SKM-1 (cell line): ENCODE results near the gene COG6.

Experiments
- DNase-seq: peaks from one replicate; lab custom pipeline; 2025; ENCODE audit not compliant: unreplicated experiment; lab: John Stamatoyannopoulos, UW

COG6 gene

DNA sequence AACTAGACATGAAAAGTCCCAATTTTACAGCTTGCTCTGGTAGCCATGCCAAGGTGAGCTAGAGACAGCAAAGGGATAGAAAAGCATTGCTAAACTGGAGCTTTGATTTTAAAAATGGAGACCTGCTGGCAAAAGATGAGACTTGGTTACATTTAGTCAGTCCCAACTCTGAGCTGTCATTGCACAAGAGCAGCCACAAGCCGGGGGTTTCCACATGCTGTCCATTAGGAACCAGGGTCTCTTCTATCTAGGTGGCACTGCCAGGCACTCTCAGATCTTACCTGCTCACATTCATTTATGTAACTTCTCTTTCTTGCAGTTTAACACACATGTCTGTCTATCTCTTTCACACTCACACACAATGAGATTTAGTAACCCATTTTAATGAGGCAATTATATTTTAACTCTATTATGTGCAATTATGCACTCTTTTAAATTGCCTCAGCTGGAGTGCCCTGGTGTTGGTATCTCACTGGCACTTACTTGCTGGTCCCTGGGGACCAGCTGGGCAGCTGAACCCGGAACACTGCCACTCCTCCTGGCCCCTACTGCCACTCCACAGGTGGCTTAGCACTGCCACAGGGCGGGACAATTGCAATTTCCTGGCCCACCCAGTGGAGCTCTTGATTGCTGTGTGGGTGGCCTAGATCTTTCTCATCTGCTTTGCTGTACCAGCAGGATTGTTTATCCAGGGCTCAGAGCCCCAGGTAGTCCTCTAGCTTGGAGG lies 112.5 kb downstream of the COG6 start:
- no peak for DNase-seq

DNA sequence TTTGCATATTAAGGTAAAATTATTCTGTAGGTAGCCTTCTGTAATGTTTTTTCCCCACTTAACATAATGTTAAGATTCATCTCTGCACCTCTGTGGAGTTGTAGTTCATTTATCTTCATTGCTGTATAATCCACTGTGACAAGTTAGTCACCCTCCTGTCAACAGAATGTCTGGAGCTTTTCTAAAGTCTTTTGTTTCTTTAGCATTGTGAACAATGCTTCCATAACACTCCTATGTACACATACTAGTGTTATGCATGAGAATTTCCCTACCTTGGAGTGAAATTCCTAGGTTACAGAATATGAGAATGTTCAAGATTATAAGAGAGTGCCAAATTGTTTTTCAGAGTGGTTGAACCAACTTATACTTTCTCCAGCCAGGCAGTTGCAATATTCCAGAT lies 113.5 kb downstream of the COG6 start:
- no peak for DNase-seq

DNA sequence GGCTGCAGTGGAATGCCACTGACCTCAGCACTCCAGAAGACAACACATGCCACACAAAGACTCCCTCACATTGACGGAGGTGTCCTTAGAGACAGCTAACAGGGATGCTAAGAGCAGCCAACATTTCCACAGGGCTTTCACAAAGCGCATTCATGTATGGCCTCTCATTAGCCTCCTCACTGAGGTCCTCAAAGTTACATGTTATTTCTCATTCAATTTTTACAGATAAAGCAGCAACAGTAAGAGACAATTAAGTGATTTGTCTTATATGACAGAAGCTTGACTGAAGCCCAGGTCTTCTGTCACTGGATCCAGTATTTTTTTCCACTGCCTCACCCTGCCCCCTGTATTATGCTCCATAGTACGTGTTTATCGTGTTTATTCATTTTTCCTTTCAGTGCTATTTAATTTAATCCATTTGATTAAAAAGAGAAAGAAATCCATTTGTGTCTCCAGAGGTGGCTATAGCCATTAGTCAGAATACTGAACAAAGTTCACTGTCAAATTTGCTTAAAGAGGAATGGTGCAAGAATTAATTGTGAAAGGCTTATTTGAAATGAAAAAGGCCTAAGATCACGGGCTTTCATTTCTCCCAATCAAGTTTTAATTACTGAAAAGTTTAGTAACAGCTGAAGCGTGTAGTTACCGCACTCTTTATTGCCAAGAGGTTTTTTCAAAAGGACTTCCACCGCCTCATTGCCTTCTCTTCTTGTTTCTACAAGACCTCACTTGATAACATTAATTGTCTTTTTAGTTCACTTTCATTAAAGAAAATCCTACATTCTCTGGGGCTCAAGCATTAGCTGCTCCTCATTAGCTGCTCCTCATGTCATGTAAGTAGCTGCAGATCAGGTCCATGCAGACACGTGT lies 115.0 kb downstream of the COG6 start:
- no peak for DNase-seq

DNA sequence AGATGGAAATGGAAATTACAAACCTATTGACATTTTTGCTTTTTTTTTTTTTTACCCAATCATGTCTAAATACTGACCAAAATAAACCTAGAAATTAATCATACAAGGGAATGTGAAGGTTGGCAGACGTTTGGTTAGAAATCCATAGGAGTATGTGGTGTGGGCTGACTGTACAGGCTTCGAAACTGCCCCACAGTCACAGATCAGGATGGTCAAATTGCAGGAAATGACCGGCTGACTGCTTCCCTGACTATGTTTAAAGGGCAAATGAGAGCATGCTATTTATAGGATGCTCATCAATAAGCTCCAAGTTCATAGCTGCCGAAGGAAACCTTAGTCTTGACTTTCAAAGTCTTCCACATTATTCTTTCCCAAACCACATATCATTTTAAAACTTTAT lies 118.4 kb downstream of the COG6 start:
- DNase-seq = no peak

DNA sequence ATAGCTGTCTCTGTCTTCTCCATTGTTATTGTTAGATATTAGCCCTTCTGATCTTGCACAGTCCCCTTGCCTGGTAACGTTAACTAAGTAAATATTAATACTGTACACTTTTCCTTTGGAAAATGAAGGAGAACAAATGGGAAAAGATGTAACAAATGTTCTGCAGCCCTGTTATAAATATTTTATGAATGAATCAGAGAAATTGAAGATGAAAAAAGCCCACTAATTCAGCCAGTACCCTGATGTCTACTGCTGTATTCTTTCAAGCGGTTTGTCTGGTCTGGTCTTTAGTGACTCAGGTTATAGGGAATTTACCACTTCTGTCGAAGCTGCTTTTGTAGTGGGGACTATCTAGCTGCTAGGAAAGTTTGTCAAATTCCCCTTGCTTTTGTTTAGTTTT lies 121.0 kb downstream of the COG6 start:
- DNase-seq = no peak

DNA sequence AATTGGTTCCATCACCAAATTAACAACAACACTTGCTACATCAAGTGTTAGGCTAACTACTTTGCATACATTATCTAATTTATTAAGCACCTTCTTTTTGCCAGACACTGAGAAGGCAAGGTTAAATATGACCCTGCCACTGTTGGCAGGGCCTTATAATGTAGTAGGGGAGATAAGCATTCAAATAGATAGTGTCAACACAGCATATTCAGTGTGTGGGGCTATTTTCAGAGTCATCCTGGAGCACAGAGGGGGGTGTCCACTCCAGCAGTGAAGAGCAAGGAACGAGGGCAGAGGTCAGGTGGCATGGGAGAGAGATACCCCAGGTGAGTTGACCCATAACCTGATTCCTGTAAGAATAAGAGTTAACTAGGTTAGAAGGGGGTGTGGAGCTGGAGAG lies 121.6 kb downstream of the COG6 start:
- no peak for DNase-seq

DNA sequence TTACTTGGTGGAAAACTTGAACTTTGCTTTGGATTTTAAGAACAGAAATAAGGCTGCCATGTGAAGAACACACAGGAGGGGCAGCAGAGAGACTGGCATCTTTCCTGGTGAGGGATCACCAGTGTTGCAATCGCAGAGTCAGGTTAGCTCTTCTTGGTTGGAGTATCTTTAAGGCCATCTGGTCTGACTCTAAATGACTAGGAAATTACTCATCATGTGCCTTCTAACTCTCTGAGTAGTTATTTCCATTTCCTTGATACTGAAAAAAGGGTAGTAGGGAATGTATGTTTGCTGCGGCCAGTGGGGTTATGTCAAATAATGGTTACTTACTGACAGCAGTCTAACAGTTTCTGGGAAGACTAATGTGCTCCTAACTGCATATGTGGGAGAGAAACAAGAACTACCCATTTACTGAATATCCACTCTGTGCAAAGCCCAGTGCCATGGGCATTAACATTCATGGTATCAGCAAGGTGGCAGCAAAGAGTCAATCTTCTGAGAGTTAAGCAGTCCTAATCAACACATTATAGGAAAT lies 122.1 kb downstream of the COG6 start:
- DNase-seq = peak; percentile 1

DNA sequence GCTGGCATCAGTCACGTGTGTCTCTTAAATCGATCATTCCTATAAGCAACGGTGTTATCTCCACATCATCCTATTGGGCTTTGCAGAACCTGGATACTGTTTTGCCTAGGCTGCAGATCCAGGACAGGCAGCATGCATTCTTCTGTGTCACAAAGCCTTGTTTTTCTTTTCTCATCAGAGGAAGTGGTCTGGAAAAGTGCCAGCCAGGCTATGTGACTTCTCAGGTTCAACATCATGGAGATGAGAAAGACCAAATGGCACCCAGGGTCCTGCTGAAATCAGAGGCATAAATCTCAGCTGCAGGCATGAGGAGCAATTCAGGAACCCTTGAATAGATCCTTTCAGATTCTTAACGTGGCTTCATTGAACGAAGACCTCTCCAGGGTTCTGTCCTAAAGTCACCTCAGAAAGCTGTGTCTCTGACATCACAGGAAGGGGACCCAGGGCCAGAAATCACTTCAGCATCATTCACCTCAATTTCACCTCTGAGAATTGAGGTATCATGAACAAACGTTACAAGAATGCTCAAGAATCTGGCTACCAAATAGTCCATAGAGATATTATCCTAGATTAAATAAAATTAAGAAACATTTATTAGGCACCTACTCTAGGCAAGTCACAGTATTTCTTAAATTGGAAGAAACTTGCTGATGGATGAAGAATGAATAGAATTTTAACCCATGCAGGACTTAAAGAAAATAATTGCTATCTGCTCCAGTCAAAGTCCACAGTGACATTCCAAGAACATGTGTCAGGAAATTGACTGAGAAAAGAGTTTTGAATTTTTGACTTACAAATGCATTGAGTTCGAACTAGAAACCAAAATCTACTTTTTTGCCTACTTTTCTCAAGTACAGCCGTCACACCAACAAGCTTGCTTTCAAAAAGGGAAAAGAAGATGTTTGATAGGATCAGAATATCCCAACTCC lies 124.1 kb downstream of the COG6 start:
- no peak for DNase-seq

DNA sequence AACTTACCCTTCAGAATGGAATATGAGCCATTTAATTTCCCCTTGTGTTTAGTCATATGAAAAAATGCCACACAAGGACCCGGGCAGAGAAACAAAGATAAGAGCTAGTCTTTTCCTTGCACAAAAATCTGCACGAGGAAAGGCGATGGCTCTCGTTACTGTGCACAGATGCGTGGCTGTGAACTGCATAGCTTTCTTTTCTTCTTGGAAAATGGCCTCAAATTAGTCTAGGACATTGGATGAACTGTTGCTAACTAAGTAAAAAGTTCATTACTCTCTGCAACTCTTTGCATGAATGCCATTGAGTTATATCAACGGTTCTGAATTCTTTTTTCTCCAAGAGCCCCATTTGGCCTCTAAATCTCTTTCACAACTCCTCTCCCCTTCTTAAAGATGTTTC lies 125.2 kb downstream of the COG6 start:
- no peak for DNase-seq

DNA sequence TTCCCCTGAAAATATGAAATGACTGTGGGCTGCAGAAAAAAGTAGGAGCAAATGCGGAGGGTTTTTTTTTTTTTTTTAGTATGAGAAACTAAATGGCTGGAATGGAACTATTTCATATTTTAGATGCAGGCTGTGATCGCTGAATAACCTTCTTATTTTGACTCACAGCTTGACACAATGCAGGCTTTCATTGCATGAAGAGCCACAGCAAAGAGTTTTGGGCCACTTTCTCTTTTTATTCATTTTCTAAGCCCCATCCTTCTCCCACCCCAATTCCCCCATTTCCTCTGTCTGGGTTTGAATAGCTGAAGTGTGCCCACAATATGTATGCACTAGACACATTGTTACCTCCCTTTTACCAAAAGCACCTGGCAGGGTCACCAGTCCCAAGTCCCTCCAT lies 125.9 kb downstream of the COG6 start:
- DNase-seq = no peak

DNA sequence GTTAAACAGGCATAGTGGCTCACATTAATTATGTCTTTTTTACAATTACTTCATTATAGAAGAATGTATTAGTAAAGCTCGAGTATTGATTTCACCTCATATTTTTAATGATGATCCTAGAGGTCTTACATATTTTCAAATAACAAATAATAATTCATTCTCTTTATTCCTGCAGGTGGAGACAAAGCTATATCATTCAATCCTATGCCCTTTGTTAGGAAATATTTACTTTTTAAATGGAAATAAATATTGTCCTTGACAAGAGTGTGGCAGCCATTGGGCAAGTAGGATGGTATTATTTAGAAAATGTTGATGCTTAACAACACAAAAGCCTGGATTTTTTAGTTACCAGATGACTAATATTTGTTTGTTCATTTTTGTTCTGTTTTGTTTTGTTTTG lies 127.6 kb downstream of the COG6 start:
- no peak for DNase-seq

DNA sequence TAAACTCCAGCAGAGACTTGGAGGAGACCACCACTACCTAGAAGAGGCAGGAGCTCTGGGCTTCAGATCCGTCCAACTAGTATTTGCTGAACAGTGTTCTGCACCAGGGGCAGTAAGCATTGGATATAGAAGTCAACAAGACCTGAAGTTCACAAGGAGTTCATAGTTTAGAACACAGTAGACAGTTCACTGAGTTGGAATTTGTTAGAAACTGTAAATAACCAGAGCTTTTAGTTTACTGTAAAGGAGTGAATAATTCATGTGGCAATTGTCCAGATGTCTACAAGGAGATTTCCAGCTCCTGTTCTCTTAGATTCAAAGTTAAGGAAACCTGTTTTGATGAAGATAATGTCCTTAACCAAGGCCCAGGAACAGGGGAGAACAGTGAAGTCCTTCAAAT lies 128.9 kb downstream of the COG6 start:
- DNase-seq = no peak

DNA sequence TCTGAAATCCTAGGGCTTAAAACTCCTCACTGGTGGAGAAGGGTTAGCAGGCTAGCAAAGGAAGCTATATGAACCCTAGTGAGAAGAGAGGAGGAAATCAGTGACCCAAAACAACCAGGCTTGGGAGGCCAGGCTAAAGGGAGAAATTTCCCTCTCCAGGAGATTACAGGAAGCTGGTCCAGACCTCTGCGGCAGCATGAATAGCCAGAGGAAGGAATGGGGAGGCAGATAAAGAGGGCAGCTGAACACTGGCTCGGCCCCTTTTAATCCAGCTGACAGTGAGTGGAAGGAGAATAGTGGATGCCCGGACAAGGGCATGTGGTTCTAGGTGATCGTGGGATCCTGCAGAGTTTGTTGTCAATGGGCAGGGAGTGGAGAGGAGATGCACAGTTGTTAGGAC lies 130.6 kb downstream of the COG6 start:
- DNase-seq = no peak

DNA sequence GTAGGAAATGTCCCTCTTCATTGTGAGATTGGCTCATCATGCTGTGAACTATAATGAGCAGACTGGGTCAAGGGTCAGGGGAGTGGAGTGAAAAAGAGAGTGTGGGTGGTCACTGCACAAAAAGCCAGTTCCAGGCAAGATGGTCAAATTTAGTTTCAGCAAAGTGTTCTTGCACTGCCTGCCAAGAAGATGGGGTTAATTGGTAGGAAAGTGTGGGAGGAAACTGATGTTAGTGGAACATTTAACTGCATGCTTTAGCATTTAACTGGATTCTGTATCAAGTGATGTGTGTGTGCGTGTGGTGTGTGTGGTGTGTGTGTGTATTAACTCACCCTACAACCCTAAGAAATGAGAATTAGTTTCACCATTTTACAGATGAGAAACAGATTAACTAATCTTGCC lies 131.6 kb downstream of the COG6 start:
- DNase-seq = no peak

DNA sequence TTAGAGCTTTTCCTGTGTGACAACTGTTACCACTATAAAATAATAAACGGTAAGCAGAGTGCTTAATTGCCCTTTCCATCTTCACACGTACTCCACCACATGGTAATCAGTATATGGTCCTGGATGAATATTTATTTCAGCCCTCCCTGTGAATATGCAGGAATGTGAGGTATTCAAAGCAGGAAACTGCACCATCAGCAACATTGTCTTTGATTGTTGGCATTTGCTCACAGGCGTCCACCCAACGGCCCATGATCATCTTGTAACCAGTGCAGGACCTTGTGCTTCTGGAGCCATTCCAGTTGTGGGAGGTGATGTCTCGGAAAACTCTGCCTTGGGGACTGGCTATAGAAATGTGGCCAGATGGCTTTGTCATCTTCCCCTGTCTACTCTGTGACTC lies 132.6 kb downstream of the COG6 start:
- DNase-seq = no peak

DNA sequence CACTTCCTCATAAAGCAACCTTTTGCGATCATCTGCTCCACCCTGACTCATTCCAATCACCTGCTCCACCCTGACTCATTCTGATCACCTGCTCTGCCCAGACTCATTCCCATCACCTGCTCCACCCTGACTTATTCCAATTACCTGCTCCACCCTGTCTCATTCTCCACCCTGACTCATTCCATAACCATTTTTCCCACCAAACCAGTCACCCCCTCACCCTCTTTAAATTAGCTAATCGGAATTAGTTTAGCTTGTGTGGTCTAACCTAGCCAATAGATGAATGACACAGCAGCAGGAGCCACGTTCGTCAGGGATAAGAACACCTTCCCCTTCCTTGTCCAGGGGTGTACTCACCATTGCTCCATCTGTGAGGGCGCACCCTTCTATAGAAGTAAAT lies 134.0 kb downstream of the COG6 start:
- DNase-seq = no peak
